ENCODE results near the gene EML6.

DNA sequence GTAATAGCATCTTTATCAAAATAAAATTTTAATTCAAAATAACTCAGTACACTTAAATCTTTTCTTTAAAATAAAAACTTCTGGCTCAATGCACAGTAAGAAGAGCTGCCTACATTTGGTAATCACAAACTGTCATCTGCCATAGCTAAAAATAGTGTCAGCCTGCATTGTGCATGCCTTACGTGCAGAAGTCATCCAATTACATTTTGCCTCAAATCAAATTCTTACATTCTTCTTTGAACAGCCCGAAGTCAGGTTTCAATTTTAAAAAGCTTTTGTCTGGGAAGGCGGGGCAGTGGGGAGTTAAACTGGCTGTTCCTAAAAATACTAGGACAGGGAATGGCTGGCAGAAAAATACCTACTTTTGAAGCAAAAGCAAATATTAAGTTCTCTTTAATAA, 275.7 kb downstream of the EML6 start:
- TF ChIP-seq, protein P1, sequence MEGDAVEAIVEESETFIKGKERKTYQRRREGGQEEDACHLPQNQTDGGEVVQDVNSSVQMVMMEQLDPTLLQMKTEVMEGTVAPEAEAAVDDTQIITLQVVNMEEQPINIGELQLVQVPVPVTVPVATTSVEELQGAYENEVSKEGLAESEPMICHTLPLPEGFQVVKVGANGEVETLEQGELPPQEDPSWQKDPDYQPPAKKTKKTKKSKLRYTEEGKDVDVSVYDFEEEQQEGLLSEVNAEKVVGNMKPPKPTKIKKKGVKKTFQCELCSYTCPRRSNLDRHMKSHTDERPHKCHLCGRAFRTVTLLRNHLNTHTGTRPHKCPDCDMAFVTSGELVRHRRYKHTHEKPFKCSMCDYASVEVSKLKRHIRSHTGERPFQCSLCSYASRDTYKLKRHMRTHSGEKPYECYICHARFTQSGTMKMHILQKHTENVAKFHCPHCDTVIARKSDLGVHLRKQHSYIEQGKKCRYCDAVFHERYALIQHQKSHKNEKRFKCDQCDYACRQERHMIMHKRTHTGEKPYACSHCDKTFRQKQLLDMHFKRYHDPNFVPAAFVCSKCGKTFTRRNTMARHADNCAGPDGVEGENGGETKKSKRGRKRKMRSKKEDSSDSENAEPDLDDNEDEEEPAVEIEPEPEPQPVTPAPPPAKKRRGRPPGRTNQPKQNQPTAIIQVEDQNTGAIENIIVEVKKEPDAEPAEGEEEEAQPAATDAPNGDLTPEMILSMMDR (IDR thresholded peaks at IDR 0.05): no peak
- no peak for TF ChIP-seq POLR2A (IDR thresholded peaks at IDR 0.05)
